Measurements from ENCODE around the gene SEMA6B. TPM values are rescaled to one million over a fixed set of nuclear protein-coding genes. Genes with fewer than 3 reads are reported as not detected.

The SEMA6B gene
- total RNA-seq, 1 donor from 2014 or later, result 12.3 TPM

DNA sequence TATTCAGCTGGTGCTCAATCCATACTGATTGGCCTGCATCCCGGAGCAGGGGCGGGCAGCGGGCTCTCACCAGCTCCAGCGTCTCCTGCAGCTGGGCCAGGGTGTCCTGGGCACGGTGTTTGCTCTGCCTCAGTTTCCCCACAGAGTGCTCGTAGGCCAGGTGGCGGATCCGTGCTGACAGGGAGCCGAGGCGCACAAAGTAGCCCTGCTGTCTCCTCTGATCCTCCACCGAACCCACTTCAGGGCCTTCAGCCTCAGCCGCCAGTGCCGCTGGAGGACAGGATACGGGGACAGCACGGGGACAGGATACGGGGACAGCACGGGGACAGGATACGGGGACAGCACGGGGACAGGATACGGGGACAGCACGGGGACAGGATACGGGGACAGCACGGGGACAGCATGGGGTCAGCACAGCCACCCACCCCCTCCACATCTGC, 33.9 kb downstream of the SEMA6B start:
- DNase-seq (ENCODE audit: low spot score), result no peak

DNA sequence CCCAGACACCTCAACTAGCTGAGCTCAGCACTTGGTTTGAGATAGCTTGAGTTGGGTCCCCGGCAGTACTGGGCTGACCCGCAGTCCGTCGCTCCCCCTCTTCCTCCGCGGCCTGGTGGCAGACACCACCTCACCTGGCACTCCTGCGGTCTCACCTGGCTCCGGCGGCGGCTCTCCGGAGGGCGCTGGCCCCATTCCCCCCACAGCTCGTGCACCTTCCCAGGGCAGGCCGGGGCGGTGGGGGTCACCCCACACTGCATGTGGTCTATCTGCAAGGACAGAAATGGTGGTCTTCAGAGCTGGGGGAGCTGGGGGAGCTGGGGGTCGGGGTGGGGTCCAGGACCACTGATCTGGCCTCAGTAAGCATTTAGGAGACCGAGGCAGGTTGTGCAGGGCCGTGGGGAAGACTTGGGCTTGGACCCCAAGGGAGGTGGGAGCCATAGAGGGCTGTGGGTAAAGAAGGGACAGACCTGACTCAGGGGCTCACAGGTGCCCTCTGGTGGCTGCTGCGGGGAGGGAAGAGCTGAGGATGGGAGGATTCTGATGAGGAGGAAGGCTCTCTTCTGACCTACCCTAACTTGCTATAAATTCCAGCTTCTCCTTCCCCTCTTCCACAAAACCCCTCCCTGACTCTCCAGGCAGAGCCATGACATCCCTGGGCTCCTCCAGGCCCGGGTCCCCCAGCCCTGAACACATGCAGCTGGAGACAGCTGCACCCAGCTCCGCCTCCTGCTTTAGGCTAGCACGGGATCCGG, 34.5 kb downstream of the SEMA6B start:
- no peak for DNase-seq (ENCODE audit: low spot score)

DNA sequence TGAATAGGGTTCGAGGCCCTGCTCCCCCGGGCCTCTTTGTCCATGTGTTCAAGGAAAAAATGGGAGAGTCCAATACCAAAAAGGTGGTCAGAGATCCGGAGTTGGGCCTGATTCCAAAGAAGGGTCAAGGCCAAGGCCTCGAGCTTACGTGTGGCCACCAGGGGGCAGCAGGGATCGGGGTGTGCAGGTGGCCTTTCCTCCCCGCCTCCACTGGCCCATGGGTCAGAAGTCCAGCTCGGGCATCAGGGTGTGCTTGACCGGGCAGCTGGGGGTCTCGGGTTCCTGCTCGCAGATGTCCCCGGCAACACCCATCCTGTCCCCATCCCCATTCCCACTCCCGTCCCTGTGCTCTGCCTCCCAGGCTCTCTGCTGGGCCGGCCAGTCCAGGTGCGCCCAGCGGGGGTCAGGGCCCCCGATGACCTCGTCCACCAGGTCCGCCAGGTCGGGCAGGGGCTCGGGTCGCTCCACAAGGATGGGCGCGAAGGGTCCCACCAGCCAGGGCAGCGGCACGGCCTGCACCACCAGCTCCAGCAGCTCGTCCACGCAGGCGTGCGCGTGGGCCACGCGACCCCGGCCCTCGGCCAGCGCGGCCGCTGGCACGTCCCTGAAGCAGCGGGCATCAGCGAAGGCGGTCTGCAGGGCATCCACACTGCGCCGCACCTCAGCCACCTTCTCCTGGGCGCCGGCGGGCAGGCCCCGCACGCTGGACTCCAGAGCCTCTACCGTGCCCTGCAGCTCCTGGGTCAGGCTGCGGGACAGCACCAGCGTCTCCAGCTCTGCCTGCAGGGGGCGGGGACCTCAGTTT, 36.0 kb downstream of the SEMA6B start:
- DNase-seq (ENCODE audit: low spot score), result no peak

DNA sequence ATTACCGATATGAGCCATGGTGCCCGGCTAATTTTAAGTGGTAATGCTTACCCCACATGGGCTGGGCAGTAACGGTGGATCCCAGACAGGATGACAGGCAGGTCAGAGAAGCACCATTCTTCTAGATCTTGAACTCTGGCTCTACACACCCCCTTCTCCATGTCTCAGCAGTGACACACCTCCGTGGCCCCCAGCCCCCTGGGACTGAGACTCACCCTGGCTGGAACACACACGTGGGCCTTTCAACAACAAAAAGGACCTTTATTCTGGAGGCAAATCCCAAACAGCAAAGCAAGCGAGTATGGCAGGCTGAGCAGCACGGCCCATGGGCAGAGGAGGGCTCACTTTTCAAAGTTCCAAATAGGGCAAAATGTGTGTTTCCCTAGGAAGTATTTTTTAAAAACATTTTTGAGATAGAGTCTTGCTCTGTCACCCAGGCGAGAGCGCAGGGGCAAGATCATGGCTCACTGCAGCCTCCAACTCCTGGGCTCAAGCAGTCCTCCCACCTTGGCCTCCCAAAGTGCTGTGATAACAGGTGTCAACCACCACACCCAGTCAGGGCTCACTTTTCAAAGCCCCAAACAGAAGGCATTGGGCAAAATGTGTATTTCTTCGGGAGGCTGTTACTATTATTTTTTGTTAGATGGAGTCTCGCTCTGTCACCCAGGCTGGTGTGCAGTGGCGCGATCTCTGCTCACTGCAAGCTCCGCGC, 37.0 kb downstream of the SEMA6B start:
- DNase-seq (ENCODE audit: low spot score), result no peak

GRCh38 chr19:4521888-4522242, 37.6 kb downstream of the SEMA6B start:
- no peak for DNase-seq (ENCODE audit: low spot score)

DNA sequence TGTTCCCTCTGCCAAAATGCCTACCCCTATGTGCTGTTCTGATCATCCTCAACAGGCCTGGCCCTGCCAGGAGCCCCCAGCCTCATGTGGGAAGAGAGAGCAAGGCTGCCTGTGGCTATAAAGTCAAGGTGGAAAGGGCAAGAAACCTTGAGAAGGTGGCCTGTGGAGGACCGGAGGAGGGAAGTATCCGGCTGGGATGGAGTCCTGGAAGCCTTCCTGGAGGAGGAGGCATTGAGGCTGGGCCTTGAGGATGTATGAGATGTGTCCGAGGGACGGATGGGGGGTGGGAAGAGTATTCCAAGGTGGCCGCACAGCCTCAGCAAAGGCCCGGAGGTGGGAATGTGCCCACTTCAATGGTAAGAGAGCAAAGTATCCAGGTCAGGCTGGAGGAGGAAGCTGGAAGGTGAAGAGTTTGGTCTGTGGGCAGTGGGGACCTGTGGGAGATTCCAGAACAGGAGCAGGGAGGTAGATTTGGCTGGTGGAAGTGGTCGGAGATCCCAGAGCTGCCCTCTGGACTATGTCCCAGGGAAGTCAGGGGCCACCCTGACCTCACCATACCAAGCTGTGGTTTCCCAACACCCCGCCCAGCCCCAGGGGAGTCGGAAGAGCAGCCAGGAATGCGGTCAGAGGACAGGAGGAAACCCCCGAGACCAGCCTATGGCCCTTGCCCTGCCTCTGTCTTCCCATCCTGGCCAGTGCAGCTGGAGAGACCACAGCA, 38.2 kb downstream of the SEMA6B start:
- DNase-seq (ENCODE audit: low spot score), result no peak

DNA sequence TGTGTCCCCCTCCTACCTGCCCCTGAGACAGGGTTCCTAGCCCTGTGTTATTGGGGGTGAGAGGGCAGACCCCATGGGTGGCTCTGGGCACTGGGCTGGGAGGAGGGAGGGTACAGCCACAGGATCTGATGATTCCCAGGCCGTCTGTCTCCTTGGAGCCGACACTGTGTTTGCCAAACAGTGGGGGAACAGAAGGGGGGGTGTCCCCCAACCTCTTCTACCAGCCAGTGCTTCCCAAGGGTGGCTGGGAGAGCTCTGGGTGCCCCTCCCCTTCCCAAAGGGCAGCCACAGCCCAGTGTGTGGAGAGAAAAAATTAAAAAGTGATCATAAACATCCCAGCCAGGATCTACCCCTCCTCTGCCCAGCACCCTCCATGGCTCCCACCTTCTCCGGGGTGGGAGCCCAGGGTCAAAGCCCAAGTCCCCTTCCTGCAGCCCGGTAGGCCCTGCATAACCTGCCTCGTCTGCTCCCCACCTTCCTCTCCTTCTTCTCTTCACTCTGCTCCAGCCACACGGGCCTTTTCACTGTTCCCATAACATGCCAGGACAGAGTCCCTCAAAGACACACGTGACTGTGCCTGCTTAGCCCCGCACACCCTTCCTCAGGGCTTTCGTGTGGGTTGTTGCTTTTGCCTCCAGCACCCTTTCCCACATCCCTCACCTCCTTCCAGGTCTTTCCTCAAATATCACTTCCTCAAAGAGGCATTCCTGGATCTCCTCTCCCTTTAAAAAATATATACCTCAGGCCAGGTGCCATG, 39.8 kb downstream of the SEMA6B start:
- peak; percentile 70 for DNase-seq (ENCODE audit: low spot score)

DNA sequence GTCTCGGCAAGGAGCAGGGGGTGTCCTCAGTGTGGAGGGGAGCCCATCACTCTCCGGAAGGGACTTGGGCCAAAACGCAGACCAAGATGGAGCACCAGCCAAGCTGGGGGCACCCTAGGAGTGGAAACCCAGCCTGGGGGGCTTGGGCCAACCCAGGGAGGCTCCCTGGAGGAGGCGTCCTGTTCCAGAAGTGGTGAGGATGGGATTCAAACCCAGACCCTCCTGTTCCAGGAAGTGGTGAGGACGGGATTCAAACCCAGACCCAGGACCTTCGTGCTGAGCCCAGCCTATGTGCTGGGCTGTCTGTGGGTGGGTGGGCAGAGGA, 40.4 kb downstream of the SEMA6B start:
- DNase-seq (ENCODE audit: low spot score), result no peak

GRCh38 chr19:4518345-4519171, 40.9 kb downstream of the SEMA6B start, which contains the start of gene PLIN4:
Gene PLIN4 (minus strand): TSS chr19:4518486. CDS start chr19:4518272, 214 bp downstream.
- DNase-seq (ENCODE audit: low spot score), result peak; percentile 91

DNA sequence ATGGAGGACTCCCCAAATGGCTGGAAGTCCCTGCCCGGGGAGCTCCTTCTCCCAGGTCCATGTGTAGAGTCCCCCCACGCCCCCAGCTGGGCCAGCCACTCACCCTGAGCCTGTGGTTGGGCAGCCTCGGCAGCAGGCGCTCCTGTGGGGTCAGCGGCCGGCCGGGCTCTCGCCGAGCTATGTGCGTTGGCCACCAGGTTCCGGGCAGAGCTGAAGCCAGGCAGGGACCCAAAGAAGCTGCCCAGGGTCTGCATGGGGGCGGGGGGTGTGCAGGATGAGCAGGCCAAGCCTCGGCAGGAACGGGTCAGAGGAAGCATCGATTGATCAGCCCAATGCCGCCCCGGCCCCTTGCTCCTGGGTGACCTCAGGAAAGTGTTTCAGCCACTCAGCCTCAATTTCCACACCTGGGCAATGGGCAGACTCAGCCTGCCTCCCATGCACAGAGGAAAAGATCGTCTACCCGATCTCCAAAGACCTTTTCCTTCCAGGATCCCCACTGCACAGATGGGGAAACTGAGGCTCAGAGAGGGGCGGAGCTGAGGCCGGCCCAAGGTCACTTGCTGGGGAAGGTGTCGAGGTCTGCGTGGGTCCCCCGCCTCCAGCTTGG, 41.9 kb downstream of the SEMA6B start:
- DNase-seq (ENCODE audit: low spot score), result no peak

GRCh38 chr19:4516939-4517300, 42.6 kb downstream of the SEMA6B start:
- DNase-seq (ENCODE audit: low spot score), result no peak

DNA sequence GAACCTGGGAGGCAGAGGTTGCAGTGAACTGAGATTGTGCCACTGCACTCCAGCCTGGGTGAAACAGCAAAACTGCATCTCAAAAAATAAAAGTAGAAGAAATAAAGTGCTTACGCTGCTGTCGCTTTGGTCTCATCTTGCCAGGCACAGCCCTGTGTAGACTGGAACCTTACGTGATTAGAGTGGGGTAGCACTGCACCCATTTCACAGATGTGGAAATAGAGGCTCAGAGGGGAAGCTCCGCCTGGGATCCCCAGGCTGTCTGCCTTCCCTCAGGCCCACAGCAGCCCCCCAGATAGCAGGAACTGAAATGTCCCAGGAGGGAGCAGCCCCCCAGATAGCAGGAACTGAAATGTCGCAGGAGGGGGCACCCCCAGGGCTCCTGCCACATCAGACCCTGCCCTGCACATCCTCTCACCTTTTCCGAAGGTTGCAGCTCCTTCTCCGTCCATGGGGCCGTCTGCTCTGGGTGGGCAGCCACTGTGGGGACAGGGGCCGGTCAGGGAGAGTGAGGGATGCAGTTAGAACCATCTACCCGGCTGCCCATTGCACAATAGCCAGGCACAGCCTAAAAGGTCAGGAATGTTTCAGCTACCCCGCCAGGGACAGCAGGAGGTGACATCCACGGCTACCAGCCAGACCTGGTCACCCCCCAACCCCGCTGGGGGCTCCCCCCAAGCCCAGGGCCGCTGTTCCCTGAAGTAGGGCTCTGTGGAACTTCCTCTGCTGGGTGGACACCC, 43.1 kb downstream of the SEMA6B start:
- DNase-seq (ENCODE audit: low spot score), result no peak

DNA sequence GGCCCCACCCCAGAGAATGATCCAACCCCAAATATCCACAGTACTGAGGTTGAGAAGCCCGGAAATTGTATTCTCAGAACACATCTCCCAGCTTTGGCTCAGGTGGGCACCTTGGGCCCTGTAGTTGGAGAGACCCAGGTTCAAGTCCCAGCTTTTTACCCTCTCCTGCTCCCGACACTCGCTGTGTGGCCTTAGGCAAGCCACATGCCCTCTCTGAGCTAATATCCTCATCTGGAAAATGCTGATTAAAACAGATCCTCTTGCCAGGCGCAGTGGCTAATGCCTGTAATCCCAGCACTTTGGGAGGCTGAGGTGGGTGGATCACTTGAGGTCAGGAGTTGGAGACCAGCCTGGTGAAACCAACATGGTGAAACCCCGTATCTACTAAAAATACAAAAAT, 43.8 kb downstream of the SEMA6B start:
- DNase-seq (ENCODE audit: low spot score), result no peak

- DNase-seq (ENCODE audit: low spot score), result no peak
Measured at GRCh38 chr19:4513248-4513647, 46.2 kb downstream of the SEMA6B start.

- no peak for DNase-seq (ENCODE audit: low spot score)
Measured at GRCh38 chr19:4512070-4512469, 47.4 kb downstream of the SEMA6B start.

GRCh38 chr19:4511300-4512054, 48.0 kb downstream of the SEMA6B start:
- no peak for DNase-seq (ENCODE audit: low spot score)

- no peak for DNase-seq (ENCODE audit: low spot score)
Measured at GRCh38 chr19:4510435-4511255, 48.8 kb downstream of the SEMA6B start.

GRCh38 chr19:4508698-4509097, 50.8 kb downstream of the SEMA6B start:
- DNase-seq (ENCODE audit: low spot score), result no peak

Data from ureter (tissue), 1 donor.